T follicular helper cell (primary cell): ENCODE results near the gene GSG1L.
"Not testable (repeated sequence)": the region's sequence is repeated elsewhere in the genome, so short reads cannot be mapped to it uniquely, and the experiment has no call there.

Experiments used
- DNase-seq: peaks from one replicate; pipeline ENCODE4 v3.0.0-alpha.2; 2020; ENCODE audit warnings: low read depth

The GSG1L gene

GRCh38 chr16:27950206-27950887 is 113.2 kb downstream of the GSG1L start:
- no peak for DNase-seq

DNA sequence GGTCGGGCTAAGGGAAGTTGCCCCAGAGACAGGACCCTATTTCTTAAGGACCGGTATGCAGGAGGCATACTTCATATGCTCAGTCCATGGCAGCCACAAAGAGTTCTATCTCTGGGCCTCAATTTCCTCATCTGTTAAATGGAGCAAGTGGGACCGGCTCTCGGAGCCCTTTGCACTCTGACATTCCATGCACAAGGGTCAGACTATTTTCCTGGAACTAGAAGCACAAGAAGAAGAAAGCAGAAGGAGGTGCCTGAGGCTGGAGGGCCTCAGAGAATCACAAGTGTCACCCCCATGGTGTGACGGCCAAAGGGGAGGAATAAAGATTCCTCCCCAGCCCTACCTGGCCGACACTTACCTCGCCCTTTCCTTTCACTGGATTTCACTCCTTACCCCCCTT is 115.8 kb downstream of the GSG1L start:
- DNase-seq, result no peak

DNA sequence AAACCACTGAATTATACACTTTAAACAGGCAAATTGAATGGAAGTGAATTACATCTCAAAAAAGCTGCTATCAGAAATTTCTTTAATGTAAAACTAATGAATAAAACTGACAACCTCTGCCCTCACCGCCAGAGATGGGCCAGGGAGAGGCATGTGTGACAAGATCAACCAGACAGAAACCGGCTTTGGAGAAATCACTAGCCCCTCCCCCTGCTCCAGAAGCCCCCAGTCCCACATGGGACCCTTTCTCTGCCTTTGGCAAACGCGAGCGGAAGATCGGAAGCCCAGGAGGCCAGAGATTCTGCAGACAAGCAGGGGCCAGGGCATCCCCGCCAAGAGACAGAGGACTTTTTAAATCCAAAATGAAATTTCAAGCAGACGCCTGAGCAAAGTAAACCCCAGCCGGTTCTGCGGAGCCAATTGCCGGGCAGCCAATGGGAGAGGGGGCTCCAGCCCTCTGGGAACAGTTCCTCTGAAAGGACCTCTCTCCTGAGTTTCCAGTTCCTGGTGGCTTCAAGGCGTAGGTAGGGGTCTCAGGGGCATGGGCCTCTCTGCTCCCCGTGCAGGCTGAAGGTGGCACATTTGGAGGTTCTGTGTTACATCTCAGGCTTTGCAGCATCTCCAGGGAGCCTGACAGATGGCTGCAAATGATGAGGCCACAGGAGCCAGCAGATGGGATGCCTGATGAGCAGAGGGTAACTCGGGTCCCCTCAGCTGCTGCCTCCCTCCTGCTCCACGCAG is 118.1 kb downstream of the GSG1L start:
- no peak for DNase-seq

- no peak for DNase-seq
Measured at GRCh38 chr16:27943766-27944165, 119.7 kb downstream of the GSG1L start.

DNA sequence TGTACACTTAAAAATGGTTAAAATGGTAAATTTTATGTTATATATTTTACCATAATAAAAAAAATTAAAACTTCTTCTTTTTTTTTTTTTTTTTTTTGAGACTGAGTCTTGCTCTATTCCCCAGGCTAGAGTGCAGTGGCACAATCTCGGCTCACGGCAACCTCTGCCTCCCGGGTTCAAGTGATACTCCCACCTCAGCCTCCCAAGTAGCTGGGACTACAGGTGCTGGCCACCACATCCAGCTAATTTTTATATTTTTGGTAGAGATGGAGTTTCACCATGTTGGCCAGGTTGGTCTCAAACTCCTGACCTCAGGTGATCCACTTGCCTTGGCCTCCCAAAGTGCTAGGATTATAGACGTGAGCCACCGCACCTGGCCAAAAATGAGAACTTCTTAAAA is 121.4 kb downstream of the GSG1L start:
- DNase-seq, result not testable (repeated sequence)

- no peak for DNase-seq
Measured at GRCh38 chr16:27935076-27935475, 128.4 kb downstream of the GSG1L start.

DNA sequence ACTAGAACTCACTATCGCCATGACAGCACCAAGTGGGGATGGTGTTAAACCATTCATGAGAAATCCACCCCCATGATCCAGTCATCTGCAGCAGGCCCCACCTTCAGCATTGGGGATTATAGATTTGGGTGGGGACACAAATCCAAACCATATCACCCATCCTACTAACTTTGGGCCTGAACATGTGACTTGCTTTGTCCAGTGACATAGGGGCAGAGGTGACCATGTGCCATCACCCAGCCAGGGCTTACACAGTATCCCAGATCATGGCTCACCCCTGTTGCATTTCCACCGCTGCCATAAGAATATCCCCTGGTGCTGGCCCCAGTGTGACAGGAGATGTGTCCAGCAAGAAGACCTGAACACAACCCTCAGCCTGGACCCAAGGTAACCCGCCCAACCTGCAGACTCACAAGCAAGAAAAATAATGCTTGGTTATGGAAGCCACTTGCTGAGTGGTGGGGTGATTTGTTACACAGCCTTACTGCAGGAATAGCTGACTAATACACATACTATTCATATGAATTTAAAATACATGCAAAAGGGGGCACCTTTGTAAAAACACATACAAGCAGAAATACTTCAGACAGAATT is 130.9 kb downstream of the GSG1L start:
- DNase-seq, result no peak

DNA sequence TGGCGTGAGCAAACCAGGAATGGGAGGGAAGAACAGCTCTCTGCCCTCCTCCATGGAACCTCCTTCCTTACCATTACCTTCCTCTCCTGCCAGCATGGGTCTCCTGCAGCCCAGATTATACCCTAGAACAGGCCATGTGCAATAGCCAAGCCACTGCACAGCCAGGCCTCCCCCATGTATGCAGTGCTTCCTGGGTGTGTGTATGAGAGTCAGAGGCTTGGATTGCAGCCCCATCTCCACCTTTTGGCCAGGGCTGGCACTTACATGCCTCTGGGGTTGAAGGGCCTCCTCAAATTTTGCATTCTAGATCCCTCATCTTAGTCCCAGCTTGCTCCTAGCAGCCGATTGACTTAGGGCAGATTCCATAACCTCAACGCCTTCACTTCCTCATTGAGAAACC is 133.7 kb downstream of the GSG1L start:
- no peak for DNase-seq

GRCh38 chr16:27928542-27928941 is 135.0 kb downstream of the GSG1L start:
- DNase-seq, result no peak

DNA sequence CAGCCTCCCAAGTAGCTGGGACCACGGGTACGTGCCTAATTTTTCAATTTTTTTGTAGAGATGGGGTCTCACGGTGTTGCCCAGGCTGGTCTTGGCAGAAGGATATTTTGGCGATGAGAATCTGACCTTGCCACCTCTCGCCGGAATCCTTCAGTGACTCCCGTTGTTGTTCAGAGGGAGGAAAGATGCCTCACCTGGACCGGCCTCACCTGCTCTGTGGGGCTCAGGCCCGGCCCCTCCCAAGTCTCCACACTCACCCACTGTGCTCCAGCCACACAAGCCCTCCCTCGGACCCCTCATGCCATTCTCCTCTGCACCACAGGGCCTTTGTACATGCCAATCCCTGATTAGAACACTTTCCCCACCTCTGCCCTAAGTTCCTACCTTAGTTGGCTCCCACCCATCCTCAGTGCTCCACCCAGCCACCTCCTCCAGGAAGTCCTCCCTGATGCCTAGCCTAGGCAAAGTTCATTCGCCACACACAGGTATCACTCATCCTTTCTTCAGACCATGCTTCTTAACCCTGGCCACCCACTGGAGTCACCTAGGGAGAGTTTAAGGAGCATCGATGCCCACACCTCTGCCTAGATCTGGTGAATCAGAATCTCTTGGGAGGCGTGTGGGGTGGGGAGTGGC is 136.1 kb downstream of the GSG1L start:
- no peak for DNase-seq

DNA sequence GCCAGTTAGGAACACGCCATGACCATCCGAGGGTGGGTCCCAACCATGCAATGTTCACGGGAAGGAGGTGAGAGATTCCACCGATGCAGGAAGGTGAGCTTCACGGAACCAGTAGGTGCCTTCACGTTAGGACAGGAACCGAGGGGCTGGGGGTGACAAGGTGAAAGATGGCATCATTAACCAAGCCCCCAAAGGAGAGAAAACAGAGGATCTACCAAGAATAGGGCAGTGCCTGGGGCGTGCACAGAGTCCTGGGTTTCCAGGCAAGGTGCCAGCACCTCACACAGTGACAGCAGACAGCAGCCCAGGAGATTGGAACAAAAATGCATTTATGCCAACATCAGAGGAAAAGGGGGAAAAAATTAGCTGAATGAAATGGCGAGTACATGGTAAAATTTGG is 137.9 kb downstream of the GSG1L start:
- DNase-seq, result no peak

DNA sequence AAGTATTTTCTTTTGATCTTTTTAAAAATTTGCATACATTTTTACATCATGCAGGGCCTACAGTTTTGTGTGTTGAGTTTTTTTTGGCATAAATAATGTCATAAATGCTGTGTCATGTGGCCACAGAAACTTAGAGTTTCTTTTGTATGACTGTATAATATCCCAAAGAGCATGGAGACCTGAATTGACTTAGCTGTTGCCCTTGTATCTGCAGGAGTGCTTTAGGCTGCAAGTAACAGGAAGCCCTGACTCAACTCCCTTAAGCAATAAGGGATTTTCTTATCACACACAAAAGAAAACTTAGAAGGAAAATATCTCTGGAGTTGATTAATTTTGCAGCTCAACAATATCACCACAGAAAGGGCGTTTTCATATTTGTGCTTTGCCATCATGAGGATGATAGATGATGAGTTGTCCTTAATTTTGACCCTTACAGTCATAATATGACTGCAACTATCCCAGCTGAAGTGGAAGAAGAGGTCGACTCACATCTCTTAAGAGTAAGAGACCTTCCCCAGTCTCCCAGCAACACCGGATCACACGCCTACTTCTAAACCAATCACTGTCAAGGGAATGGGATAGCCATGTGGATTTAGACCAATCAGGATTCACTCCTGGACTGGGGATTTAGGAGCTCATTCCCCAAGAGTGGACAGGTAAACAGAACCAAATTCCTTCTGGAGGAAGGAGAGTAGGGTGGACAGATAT is 138.9 kb downstream of the GSG1L start:
- no peak for DNase-seq

DNA sequence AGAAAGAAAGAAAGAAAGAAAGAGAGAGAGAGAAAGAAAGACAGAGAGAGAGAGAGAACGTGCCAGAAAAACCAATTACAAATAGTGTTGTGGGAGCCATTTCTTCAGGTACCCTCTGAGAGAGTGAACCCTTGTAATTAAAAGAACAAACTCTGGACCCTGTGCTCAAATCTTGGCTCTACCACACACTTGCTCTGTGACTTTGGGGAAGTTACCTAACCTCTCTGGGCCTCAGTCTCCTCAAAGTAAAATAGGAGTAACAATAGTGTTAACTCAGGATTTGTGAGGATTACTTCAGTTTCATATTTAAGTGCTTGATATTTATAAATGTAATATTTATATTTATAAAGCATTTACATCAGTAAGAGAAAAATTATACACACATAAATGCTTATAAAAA is 139.8 kb downstream of the GSG1L start:
- no peak for DNase-seq

- DNase-seq, result no peak
Measured at GRCh38 chr16:27922433-27922832, 141.1 kb downstream of the GSG1L start.

GRCh38 chr16:27921134-27921533 is 142.4 kb downstream of the GSG1L start:
- no peak for DNase-seq

DNA sequence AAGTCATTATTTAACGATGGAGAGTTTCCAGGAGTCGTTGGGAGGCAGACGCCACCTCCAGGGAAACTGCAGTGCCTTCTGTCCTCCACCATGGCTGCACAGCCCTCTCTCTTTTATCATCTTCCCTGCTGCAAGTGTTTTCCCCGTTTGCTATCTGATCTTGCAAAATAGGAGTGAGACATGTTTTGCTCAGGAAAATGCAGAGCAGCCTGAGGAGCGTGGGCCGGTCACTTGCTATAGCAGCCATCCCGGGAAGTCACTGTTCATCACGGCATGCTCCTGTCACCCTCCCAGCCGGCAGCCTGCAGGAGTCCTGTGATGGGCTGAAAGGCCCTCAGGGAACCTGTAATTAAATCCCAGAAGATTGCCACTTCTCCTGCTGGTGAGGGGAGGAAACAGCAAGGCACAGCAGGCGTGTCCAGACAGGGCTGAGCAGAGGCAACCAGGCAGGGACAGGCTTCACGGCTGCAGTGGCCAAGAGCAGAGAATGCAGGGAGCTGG is 143.1 kb downstream of the GSG1L start:
- DNase-seq, result no peak

DNA sequence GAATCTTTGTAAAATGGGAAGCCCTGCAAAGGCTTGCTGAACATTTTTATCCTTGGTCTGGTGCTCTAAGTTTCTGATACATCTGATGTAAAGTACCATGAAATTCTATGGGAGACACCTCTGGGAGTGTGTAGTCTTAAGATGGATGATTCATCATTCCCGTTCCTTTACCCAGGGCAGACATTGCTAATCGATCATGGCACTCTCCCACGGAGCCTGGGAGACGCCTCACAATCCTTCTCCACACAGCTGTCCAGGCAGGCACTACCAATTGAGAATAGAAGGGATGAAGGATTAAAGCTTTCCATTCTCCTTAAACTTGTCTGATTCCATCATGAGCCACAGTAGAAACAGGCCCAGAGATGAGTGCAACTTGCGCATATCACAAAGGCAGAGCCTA is 144.8 kb downstream of the GSG1L start:
- no peak for DNase-seq

GRCh38 chr16:27917949-27918348 is 145.6 kb downstream of the GSG1L start:
- no peak for DNase-seq

- DNase-seq, result no peak
Measured at GRCh38 chr16:27911486-27911885, 152.0 kb downstream of the GSG1L start.

GRCh38 chr16:27907457-27907972 is 156.0 kb downstream of the GSG1L start:
- DNase-seq, result no peak

DNA sequence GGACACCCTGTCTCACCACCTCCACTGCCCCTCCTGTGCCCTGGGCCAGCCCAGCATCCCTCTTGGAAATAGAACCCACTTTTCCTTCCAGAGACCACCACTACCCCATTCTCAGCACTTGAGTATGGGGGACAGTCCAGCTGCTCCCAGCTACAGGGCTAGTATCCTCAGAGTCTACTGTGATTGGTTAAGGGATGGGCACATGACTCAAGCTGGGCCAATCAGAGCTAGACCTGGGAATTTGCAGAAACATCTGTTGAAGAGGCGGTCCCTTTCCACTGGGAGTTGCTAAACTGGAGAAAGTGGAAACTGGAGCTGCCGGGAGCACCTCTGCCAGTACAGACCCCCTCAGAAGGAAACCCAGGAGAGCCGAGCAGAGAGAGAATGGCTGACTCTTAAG is 156.6 kb downstream of the GSG1L start:
- DNase-seq, result no peak
